ENCODE measurements around the gene TUBGCP3. TPM values are rescaled to one million over a fixed set of nuclear protein-coding genes. Genes with fewer than 3 reads are reported as not detected.

Gene TUBGCP3, protein sequence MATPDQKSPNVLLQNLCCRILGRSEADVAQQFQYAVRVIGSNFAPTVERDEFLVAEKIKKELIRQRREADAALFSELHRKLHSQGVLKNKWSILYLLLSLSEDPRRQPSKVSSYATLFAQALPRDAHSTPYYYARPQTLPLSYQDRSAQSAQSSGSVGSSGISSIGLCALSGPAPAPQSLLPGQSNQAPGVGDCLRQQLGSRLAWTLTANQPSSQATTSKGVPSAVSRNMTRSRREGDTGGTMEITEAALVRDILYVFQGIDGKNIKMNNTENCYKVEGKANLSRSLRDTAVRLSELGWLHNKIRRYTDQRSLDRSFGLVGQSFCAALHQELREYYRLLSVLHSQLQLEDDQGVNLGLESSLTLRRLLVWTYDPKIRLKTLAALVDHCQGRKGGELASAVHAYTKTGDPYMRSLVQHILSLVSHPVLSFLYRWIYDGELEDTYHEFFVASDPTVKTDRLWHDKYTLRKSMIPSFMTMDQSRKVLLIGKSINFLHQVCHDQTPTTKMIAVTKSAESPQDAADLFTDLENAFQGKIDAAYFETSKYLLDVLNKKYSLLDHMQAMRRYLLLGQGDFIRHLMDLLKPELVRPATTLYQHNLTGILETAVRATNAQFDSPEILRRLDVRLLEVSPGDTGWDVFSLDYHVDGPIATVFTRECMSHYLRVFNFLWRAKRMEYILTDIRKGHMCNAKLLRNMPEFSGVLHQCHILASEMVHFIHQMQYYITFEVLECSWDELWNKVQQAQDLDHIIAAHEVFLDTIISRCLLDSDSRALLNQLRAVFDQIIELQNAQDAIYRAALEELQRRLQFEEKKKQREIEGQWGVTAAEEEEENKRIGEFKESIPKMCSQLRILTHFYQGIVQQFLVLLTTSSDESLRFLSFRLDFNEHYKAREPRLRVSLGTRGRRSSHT
- 11.7 and 14.7 TPM in 2 replicates for total RNA-seq

DNA sequence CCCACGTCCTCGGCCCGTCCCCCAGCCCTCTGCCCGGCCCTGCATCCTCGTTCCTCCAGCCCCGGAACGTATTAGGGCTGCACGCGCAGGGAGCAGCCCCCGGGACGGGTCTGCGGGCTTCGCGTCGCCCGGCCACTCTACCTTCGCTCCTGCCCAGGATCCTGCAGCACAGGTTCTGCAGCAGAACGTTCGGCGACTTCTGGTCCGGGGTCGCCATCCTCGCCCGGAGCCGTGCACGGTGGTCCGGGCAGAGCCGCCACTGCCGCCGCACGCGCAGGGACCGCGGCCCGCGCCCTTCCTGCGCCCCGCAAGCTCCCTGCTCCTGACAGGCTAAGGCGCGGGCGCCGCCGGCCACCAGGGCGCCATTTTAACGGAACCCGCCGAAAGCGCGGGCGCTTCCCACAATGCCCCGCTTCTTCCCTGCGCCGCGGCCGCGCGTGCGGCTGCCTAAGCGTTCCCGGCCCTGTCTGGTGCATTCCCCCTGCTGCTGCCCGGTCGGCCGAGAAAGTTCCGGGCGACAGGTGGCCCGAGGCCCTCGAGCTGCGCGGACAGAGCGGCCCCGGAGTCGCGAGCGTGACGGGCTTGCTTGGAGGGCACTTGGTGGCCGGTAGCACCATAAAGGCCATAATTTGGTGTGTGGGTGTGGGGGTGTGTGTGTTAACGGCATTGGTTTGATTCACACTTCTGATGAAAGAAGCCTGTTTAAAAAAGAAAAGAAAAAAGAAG lies at the start of gene TUBGCP3:
TUBGCP3 (minus strand) TSS at position 390 of the 726 bp plus-strand sequence; CDS start at position 217, 173 bp downstream.

Other genes starting within 250 kb of the TUBGCP3 start
- not detected in 2 replicates for gene SPACA7, start 211.8 kb downstream of the TUBGCP3 start, total RNA-seq
- 4.4 and 6.2 TPM in 2 replicates for gene ATP11A, start 101.9 kb upstream of the TUBGCP3 start, total RNA-seq

All from bronchial smooth muscle cell (primary cell).